ENCODE results near the gene TRMO.

DNA sequence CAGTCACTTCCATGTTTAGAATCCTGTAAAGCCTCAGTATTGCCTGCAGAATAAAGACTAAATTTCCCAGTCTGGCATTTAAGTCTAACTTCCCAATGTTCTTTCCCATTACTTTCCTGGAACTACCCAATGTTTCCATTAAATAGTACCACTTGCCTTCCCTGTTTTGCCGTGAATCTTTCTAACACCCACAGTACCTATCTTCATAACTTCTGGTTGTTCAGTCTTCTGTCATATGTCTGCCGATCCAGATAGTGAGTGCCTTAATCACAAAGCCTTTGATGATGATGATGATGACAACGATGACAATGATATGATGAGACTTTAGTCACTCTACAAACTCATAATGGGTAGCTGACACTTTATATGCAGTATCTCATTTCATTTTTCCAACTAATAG lies 22.3 kb upstream of the TRMO start:
- TF ChIP-seq, protein P1, sequence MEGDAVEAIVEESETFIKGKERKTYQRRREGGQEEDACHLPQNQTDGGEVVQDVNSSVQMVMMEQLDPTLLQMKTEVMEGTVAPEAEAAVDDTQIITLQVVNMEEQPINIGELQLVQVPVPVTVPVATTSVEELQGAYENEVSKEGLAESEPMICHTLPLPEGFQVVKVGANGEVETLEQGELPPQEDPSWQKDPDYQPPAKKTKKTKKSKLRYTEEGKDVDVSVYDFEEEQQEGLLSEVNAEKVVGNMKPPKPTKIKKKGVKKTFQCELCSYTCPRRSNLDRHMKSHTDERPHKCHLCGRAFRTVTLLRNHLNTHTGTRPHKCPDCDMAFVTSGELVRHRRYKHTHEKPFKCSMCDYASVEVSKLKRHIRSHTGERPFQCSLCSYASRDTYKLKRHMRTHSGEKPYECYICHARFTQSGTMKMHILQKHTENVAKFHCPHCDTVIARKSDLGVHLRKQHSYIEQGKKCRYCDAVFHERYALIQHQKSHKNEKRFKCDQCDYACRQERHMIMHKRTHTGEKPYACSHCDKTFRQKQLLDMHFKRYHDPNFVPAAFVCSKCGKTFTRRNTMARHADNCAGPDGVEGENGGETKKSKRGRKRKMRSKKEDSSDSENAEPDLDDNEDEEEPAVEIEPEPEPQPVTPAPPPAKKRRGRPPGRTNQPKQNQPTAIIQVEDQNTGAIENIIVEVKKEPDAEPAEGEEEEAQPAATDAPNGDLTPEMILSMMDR (IDR thresholded peaks at IDR 0.05 in 4 of 5, conservative IDR thresholded peaks at IDR 0.05 in 1 of 5) = no peak
- no peak for TF ChIP-seq POLR2A (IDR thresholded peaks at IDR 0.05)

Data from gastrocnemius medialis (tissue), 4 donors.